ENCODE data around the gene ENTPD5. TPM values are rescaled to one million over a fixed set of nuclear protein-coding genes. Genes with fewer than 3 reads are reported as not detected.
"Not testable (repeated sequence)": the region's sequence is repeated elsewhere in the genome, so short reads cannot be mapped to it uniquely, and the experiment has no call there.

ENTPD5 gene
- total RNA-seq, 4 donors from 2014 or later, result 28.9 to 300 (median 148) TPM

DNA sequence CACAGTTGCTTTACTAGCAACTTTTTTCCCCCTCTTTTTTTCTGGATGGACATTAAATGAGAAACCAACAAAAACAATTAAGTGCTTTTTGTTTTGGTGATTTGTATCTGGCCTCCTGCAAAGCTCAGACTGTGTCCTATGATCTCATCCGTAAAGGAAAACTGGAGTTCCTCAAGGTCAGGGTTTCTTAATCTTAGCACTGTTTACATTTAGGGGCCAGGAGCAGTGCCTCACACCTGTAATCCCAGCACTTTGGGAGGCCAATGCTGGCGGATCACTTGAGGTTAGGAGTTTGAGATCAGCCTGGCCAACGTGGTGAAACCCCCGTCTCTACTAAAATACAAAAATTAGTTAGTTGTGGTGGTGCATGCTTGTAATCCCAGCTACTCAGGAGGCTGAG is 28.0 kb downstream of the ENTPD5 start:
- peaks cover 0 to 19% (median 3%) of the 10 kb centered on the region in 3 donors for H3K36me3 ChIP-seq
- no peaks in the 10 kb centered on the region for H3K4me1 ChIP-seq
- TF ChIP-seq, protein P1, sequence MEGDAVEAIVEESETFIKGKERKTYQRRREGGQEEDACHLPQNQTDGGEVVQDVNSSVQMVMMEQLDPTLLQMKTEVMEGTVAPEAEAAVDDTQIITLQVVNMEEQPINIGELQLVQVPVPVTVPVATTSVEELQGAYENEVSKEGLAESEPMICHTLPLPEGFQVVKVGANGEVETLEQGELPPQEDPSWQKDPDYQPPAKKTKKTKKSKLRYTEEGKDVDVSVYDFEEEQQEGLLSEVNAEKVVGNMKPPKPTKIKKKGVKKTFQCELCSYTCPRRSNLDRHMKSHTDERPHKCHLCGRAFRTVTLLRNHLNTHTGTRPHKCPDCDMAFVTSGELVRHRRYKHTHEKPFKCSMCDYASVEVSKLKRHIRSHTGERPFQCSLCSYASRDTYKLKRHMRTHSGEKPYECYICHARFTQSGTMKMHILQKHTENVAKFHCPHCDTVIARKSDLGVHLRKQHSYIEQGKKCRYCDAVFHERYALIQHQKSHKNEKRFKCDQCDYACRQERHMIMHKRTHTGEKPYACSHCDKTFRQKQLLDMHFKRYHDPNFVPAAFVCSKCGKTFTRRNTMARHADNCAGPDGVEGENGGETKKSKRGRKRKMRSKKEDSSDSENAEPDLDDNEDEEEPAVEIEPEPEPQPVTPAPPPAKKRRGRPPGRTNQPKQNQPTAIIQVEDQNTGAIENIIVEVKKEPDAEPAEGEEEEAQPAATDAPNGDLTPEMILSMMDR (IDR thresholded peaks at IDR 0.05), result no peak
- no peak for TF ChIP-seq POLR2A (IDR thresholded peaks at IDR 0.05)
- DNase-seq, result no peak
- no peaks in the 10 kb centered on the region for H3K27me3 ChIP-seq
- no peak overlapping the region for H3K4me3 ChIP-seq
- H3K27ac ChIP-seq, result no peak overlapping the region
- H3K9me3 ChIP-seq, result no peaks in the 10 kb centered on the region

DNA sequence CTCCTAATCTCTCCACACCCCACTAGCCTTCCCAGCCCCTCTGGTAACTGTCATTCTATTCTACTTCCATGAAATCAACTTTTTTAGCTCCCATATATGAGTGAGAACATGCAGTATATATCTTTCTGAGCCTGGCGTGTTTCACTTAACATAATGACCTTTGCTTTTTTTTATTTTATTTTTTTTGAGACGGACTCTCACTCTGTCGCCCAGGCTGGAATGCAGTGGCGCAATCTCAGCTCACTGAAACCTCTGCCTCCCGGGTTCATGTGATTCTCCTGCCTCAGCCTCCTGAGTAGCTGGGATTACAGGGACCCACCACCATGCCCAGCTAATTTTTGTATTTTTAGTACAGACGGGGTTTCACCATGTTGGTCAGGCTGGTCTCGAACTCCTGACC is 30.4 kb downstream of the ENTPD5 start:
- DNase-seq, H3K4me1 ChIP-seq, H3K4me3 ChIP-seq, H3K9me3 ChIP-seq, H3K27me3 ChIP-seq, H3K27ac ChIP-seq: not testable (repeated sequence)
- H3K36me3 ChIP-seq, result peaks cover 0 to 32% (median 3%) of the 10 kb centered on the region in 3 donors

GRCh38 chr14:73988065-73988464 is 31.0 kb downstream of the ENTPD5 start:
- Histone ChIP-seq H3K36me3 (peaks cover 0 to 37% (median 3%) of the 10 kb centered on the region in 3 donors), H3K27ac (no peak overlapping the region)
- TF ChIP-seq, protein P1 (IDR thresholded peaks at IDR 0.05), result no peak
- no peak for TF ChIP-seq POLR2A (IDR thresholded peaks at IDR 0.05)

GRCh38 chr14:73977896-73978295 is 41.2 kb downstream of the ENTPD5 start:
- peaks cover 0 to 38% (median 0%) of the 10 kb centered on the region in 3 donors for H3K36me3 ChIP-seq
- H3K27me3 ChIP-seq, result no peaks in the 10 kb centered on the region
- peak overlapping the region in 2 of 4 donors; percentile 27 to 35 for H3K27ac ChIP-seq
- TF ChIP-seq POLR2A (IDR thresholded peaks at IDR 0.05), result no peak
- TF ChIP-seq, protein P1 (IDR thresholded peaks at IDR 0.05), result no peak
- no peak for DNase-seq
- no peak overlapping the region for H3K4me3 ChIP-seq
- no peaks in the 10 kb centered on the region for H3K9me3 ChIP-seq
- H3K4me1 ChIP-seq, result peaks cover 0 to 26% (median 0%) of the 10 kb centered on the region in 4 donors

More at GRCh38 chr14:73988065-73988464, 31.0 kb downstream of the ENTPD5 start:
- Histone ChIP-seq H3K27me3 (no peaks in the 10 kb centered on the region), H3K9me3 (no peaks in the 10 kb centered on the region), H3K4me1 (no peaks in the 10 kb centered on the region), H3K4me3 (no peak overlapping the region)
- DNase-seq, result no peak

GRCh38 chr14:73976125-73976524 is 43.0 kb downstream of the ENTPD5 start:
- peak in 2 of 3 donors; percentile 69 to 84 for DNase-seq
- Histone ChIP-seq H3K27me3 (no peaks in the 10 kb centered on the region), H3K4me3 (no peak overlapping the region), H3K27ac (peak overlapping the region in 2 of 4 donors; percentile 59 to 64), H3K9me3 (no peaks in the 10 kb centered on the region), H3K36me3 (peaks cover 0 to 51% (median 0%) of the 10 kb centered on the region in 3 donors), H3K4me1 (peaks cover 0 to 31% (median 0%) of the 10 kb centered on the region in 4 donors)
- peak in 1 of 2 donors; percentile 42 for TF ChIP-seq POLR2A (IDR thresholded peaks at IDR 0.05)
- TF ChIP-seq, protein P1 (IDR thresholded peaks at IDR 0.05), result no peak

GRCh38 chr14:73973497-73973896 is 45.6 kb downstream of the ENTPD5 start:
- Histone ChIP-seq H3K36me3 (peaks cover 0 to 67% (median 0%) of the 10 kb centered on the region in 3 donors), H3K4me1 (peaks cover 0 to 31% (median 0%) of the 10 kb centered on the region in 4 donors), H3K27ac (no peak overlapping the region), H3K9me3 (no peaks in the 10 kb centered on the region), H3K4me3 (no peak overlapping the region), H3K27me3 (no peaks in the 10 kb centered on the region)
- no peak for TF ChIP-seq POLR2A (IDR thresholded peaks at IDR 0.05)
- TF ChIP-seq, protein P1 (IDR thresholded peaks at IDR 0.05), result no peak
- DNase-seq, result no peak
